ENCODE results near the gene TIRAP. TPM values are rescaled to one million over a fixed set of nuclear protein-coding genes. Genes with fewer than 3 reads are reported as not detected.

TIRAP gene
- total RNA-seq, 1 donor from 2014 or later = 7.2 TPM

- no peak for ATAC-seq (ENCODE audit: poor library complexity)
- DNase-seq = no peak
- intact Hi-C loops (cut with DNase I) = loop anchor here (5.0 kb wide), 1 partner anchor 43 kb away; the partner anchor contains the start of gene ST3GAL4
Measured at GRCh38 chr11:126313826-126314225, 30.9 kb downstream of the TIRAP start.

- DNase-seq (no peak), ATAC-seq (ENCODE audit: poor library complexity) (peak; percentile 5)
- intact Hi-C loops (cut with DNase I) = no loop called here
Measured at GRCh38 chr11:126317432-126317755, 34.5 kb downstream of the TIRAP start.

- ATAC-seq (ENCODE audit: poor library complexity) (peak; percentile 92), DNase-seq (peak; percentile 87)
- intact Hi-C loops (cut with DNase I) = no loop called here
Measured at GRCh38 chr11:126317756-126318573, 35.1 kb downstream of the TIRAP start.

GRCh38 chr11:126318574-126319373, 35.9 kb downstream of the TIRAP start:
- intact Hi-C loops (cut with DNase I) = no loop called here
- ATAC-seq (ENCODE audit: poor library complexity) = peak; percentile 85
- DNase-seq = peak; percentile 43

GRCh38 chr11:126319374-126319740, 36.5 kb downstream of the TIRAP start:
- DNase-seq (no peak), ATAC-seq (ENCODE audit: poor library complexity) (no peak)
- intact Hi-C loops (cut with DNase I) = no loop called here

- intact Hi-C loops (cut with DNase I) = no loop called here
- no peak for ATAC-seq (ENCODE audit: poor library complexity)
Measured at GRCh38 chr11:126322996-126323395, 40.1 kb downstream of the TIRAP start.

GRCh38 chr11:126327281-126328000, 44.5 kb downstream of the TIRAP start:
- DNase-seq (no peak), ATAC-seq (ENCODE audit: poor library complexity) (no peak)
- intact Hi-C loops (cut with DNase I) = no loop called here

More at GRCh38 chr11:126322996-126323395, 40.1 kb downstream of the TIRAP start:
- DNase-seq = no peak

GRCh38 chr11:126328001-126328390, 45.1 kb downstream of the TIRAP start:
- DNase-seq (no peak), ATAC-seq (ENCODE audit: poor library complexity) (no peak)
- intact Hi-C loops (cut with DNase I) = no loop called here

GRCh38 chr11:126328444-126328843, 45.6 kb downstream of the TIRAP start:
- ATAC-seq (ENCODE audit: poor library complexity) (no peak), DNase-seq (no peak)
- intact Hi-C loops (cut with DNase I) = no loop called here

GRCh38 chr11:126328938-126329643, 46.2 kb downstream of the TIRAP start:
- intact Hi-C loops (cut with DNase I) = no loop called here
- DNase-seq (no peak), ATAC-seq (ENCODE audit: poor library complexity) (no peak)

- no peak for DNase-seq
- intact Hi-C loops (cut with DNase I) = no loop called here
- ATAC-seq (ENCODE audit: poor library complexity) = no peak
Measured at GRCh38 chr11:126329644-126330211, 46.8 kb downstream of the TIRAP start.

GRCh38 chr11:126331286-126331685, 48.4 kb downstream of the TIRAP start:
- intact Hi-C loops (cut with DNase I) = no loop called here
- DNase-seq = no peak
- ATAC-seq (ENCODE audit: poor library complexity) = no peak

GRCh38 chr11:126332221-126332711, 49.4 kb downstream of the TIRAP start:
- intact Hi-C loops (cut with DNase I) = no loop called here
- DNase-seq (peak; percentile 88), ATAC-seq (ENCODE audit: poor library complexity) (peak; percentile 78)

GRCh38 chr11:126333142-126333541, 50.2 kb downstream of the TIRAP start:
- DNase-seq (no peak), ATAC-seq (ENCODE audit: poor library complexity) (no peak)
- intact Hi-C loops (cut with DNase I) = no loop called here

GRCh38 chr11:126334659-126335462, 52.0 kb downstream of the TIRAP start:
- peak; percentile 30 for DNase-seq
- no peak for ATAC-seq (ENCODE audit: poor library complexity)
- intact Hi-C loops (cut with DNase I) = no loop called here

- ATAC-seq (ENCODE audit: poor library complexity) = peak; percentile 36
- intact Hi-C loops (cut with DNase I) = no loop called here
- DNase-seq = peak; percentile 51
Measured at GRCh38 chr11:126335463-126335760, 52.5 kb downstream of the TIRAP start.

GRCh38 chr11:126336138-126336541, 53.2 kb downstream of the TIRAP start:
- ATAC-seq (ENCODE audit: poor library complexity) = no peak
- intact Hi-C loops (cut with DNase I) = no loop called here
- no peak for DNase-seq

GRCh38 chr11:126336671-126337101, 53.8 kb downstream of the TIRAP start:
- intact Hi-C loops (cut with DNase I) = no loop called here
- DNase-seq = no peak
- ATAC-seq (ENCODE audit: poor library complexity) = no peak

Data from Right ventricle myocardium superior (tissue), 1 donor.